SJSA1 (cell line): ENCODE measurements around the gene S100PBP. TPM values are rescaled to one million over a fixed set of nuclear protein-coding genes. Genes with fewer than 3 reads are reported as not detected.

Experiments
- DNase-seq, 2 experiments: peaks; one replicate each; pipeline ENCODE4 v3.0.0-alpha.2; 2015 to 2020; ENCODE audit warnings: low spot score in 2 of 2, low read depth in 1 of 2
- H3K27ac ChIP-seq: fragments of 250-450 bp; sonication (Bioruptor Pico); 2 replicates; pipeline ENCODE4 v1.5.1; 2020; ENCODE audit warnings: mild to moderate bottlenecking, moderate library complexity
- H3K27me3 ChIP-seq: fragments of 250-450 bp; sonication (Bioruptor Pico); replicated peaks from 2 replicates; pipeline ENCODE4 v1.5.1; 2020; ENCODE audit warnings: mild to moderate bottlenecking, moderate library complexity
- H3K36me3 ChIP-seq: fragments of 250-450 bp; sonication (Bioruptor Pico); 2 replicates; pipeline ENCODE4 v1.5.1; 2020; ENCODE audit warnings: mild to moderate bottlenecking
- H3K4me1 ChIP-seq: fragments of 250-450 bp; sonication (Bioruptor Pico); replicated peaks from 2 replicates; pipeline ENCODE4 v1.6.1; 2021; ENCODE audit warnings: mild to moderate bottlenecking
- H3K4me3 ChIP-seq: fragments of 250-450 bp; sonication (Bioruptor Pico); 2 replicates; pipeline ENCODE4 v1.5.1; 2020; ENCODE audit warnings: mild to moderate bottlenecking
- H3K9me3 ChIP-seq: fragments of 250-450 bp; sonication (Bioruptor Pico); replicated peaks from 2 replicates; pipeline ENCODE4 v1.5.1; 2020; ENCODE audit warnings: mild to moderate bottlenecking
- total RNA-seq: library from RNA; depleted of rRNA; stranded (reverse); fragments of >200 nt; shearing (Covaris generic); gene quantifications from 2 replicates; pipeline ENCODE4 v1.2.3, GENCODE V29; 2014

Gene S100PBP
- total RNA-seq, 1 experiment from 2014 or later: 27.5 TPM

- Histone ChIP-seq H3K4me1 (no peaks in the 10 kb centered on the region), H3K27ac (no peak overlapping the region), H3K36me3 (peaks cover 77% of the 10 kb centered on the region), H3K4me3 (no peak overlapping the region), H3K27me3 (no peaks in the 10 kb centered on the region), H3K9me3 (no peaks in the 10 kb centered on the region)
- DNase-seq: peak in 1 of 2 experiments; percentile 11
These were observed 10.9 kb downstream of the S100PBP start for GRCh38 chr1:32828341-32828740.

GRCh38 chr1:32830092-32830852 is 12.8 kb downstream of the S100PBP start:
- Histone ChIP-seq H3K27me3 (no peaks in the 10 kb centered on the region), H3K36me3 (peaks cover 90% of the 10 kb centered on the region), H3K9me3 (no peaks in the 10 kb centered on the region), H3K27ac (no peak overlapping the region), H3K4me1 (no peaks in the 10 kb centered on the region), H3K4me3 (no peak overlapping the region)
- no peak for DNase-seq

GRCh38 chr1:32831878-32832277 is 14.4 kb downstream of the S100PBP start:
- Histone ChIP-seq H3K4me1 (no peaks in the 10 kb centered on the region), H3K36me3 (peaks cover 84% of the 10 kb centered on the region), H3K27ac (no peak overlapping the region), H3K4me3 (no peak overlapping the region), H3K9me3 (no peaks in the 10 kb centered on the region), H3K27me3 (no peaks in the 10 kb centered on the region)
- no peak for DNase-seq

GRCh38 chr1:32848354-32849063 is 31.1 kb downstream of the S100PBP start:
- H3K36me3 ChIP-seq: peaks cover 44% of the 10 kb centered on the region
- DNase-seq: no peak
- no peaks in the 10 kb centered on the region for H3K27me3 ChIP-seq
- no peak overlapping the region for H3K4me3 ChIP-seq
- no peaks in the 10 kb centered on the region for H3K9me3 ChIP-seq
- H3K4me1 ChIP-seq: no peaks in the 10 kb centered on the region
- no peak overlapping the region for H3K27ac ChIP-seq

- Histone ChIP-seq H3K36me3 (peaks cover 62% of the 10 kb centered on the region), H3K4me3 (no peak overlapping the region), H3K4me1 (peaks cover 10% of the 10 kb centered on the region; the same call in 1 of the 2 replicates), H3K27ac (no peak overlapping the region), H3K27me3 (no peaks in the 10 kb centered on the region), H3K9me3 (no peaks in the 10 kb centered on the region)
- DNase-seq: no peak
These were observed 38.6 kb downstream of the S100PBP start for GRCh38 chr1:32855861-32856617.

GRCh38 chr1:32858136-32858535 is 40.7 kb downstream of the S100PBP start:
- H3K9me3 ChIP-seq: no peaks in the 10 kb centered on the region
- peaks cover 59% of the 10 kb centered on the region for H3K36me3 ChIP-seq
- peaks cover 22% of the 10 kb centered on the region for H3K4me1 ChIP-seq
- no peak for DNase-seq
- no peak overlapping the region for H3K27ac ChIP-seq
- no peaks in the 10 kb centered on the region for H3K27me3 ChIP-seq
- H3K4me3 ChIP-seq: no peak overlapping the region

- H3K9me3 ChIP-seq: no peaks in the 10 kb centered on the region
- H3K36me3 ChIP-seq: peaks cover 55% of the 10 kb centered on the region
- peaks cover 22% of the 10 kb centered on the region for H3K4me1 ChIP-seq
- H3K4me3 ChIP-seq: no peak overlapping the region
- no peak overlapping the region for H3K27ac ChIP-seq
- peak in 1 of 2 experiments; percentile 11 for DNase-seq
- no peaks in the 10 kb centered on the region for H3K27me3 ChIP-seq
These were observed 41.3 kb downstream of the S100PBP start for GRCh38 chr1:32858791-32859190.

GRCh38 chr1:32859915-32860314 is 42.5 kb downstream of the S100PBP start:
- no peaks in the 10 kb centered on the region for H3K9me3 ChIP-seq
- H3K27ac ChIP-seq: no peak overlapping the region
- peaks cover 44% of the 10 kb centered on the region for H3K36me3 ChIP-seq
- no peak for DNase-seq
- H3K27me3 ChIP-seq: no peaks in the 10 kb centered on the region
- no peak overlapping the region for H3K4me3 ChIP-seq
- H3K4me1 ChIP-seq: peaks cover 22% of the 10 kb centered on the region

- no peak overlapping the region for H3K4me3 ChIP-seq
- DNase-seq: no peak
- no peak overlapping the region for H3K27ac ChIP-seq
- no peaks in the 10 kb centered on the region for H3K9me3 ChIP-seq
- H3K27me3 ChIP-seq: no peaks in the 10 kb centered on the region
- H3K4me1 ChIP-seq: peaks cover 28% of the 10 kb centered on the region
- H3K36me3 ChIP-seq: peaks cover 43% of the 10 kb centered on the region
These were observed 43.1 kb downstream of the S100PBP start for GRCh38 chr1:32860566-32860965.

GRCh38 chr1:32861904-32862695 is 44.6 kb downstream of the S100PBP start:
- no peaks in the 10 kb centered on the region for H3K9me3 ChIP-seq
- no peak overlapping the region for H3K4me3 ChIP-seq
- no peak for DNase-seq
- peaks cover 30% of the 10 kb centered on the region for H3K36me3 ChIP-seq
- peaks cover 30% of the 10 kb centered on the region for H3K4me1 ChIP-seq
- no peak overlapping the region for H3K27ac ChIP-seq
- H3K27me3 ChIP-seq: no peaks in the 10 kb centered on the region

- no peaks in the 10 kb centered on the region for H3K9me3 ChIP-seq
- no peak overlapping the region for H3K4me3 ChIP-seq
- H3K4me1 ChIP-seq: peaks cover 21% of the 10 kb centered on the region
- no peak for DNase-seq
- H3K27ac ChIP-seq: no peak overlapping the region
- peaks cover 19% of the 10 kb centered on the region; the same call in 1 of the 2 replicates for H3K36me3 ChIP-seq
- H3K27me3 ChIP-seq: no peaks in the 10 kb centered on the region
These were observed 45.9 kb downstream of the S100PBP start for GRCh38 chr1:32863218-32863880.

- H3K27ac ChIP-seq: no peak overlapping the region
- H3K36me3 ChIP-seq: peaks cover 16% of the 10 kb centered on the region; the same call in 1 of the 2 replicates
- H3K4me3 ChIP-seq: no peak overlapping the region
- DNase-seq: no peak
- no peaks in the 10 kb centered on the region for H3K9me3 ChIP-seq
- peaks cover 21% of the 10 kb centered on the region for H3K4me1 ChIP-seq
- no peaks in the 10 kb centered on the region for H3K27me3 ChIP-seq
These were observed 46.4 kb downstream of the S100PBP start for GRCh38 chr1:32863881-32864245.
